ENCODE data around the gene KAT2A.
A peak's percentile ranks its signal among the peaks of the same experiment; 100 is the strongest.

KAT2A gene

GRCh38 chr17:42090964-42091790 is 30.0 kb downstream of the KAT2A start:
- no peak for DNase-seq

- DNase-seq: no peak
Measured at GRCh38 chr17:42088736-42089135, 32.4 kb downstream of the KAT2A start.

- no peak for DNase-seq
Measured at GRCh38 chr17:42087736-42088705, 33.1 kb downstream of the KAT2A start.

- DNase-seq: peak; percentile 66
Measured at GRCh38 chr17:42087042-42087701, 34.0 kb downstream of the KAT2A start.

GRCh38 chr17:42081516-42082129 is 39.5 kb downstream of the KAT2A start:
- no peak for DNase-seq

GRCh38 chr17:42079541-42079940 is 41.6 kb downstream of the KAT2A start:
- no peak for DNase-seq

- DNase-seq: no peak
Measured at GRCh38 chr17:42078396-42079043, 42.6 kb downstream of the KAT2A start.

- DNase-seq: no peak
Measured at GRCh38 chr17:42077755-42078154, 43.4 kb downstream of the KAT2A start.

- no peak for DNase-seq
Measured at GRCh38 chr17:42076797-42077559, 44.2 kb downstream of the KAT2A start.

- no peak for DNase-seq
Measured at GRCh38 chr17:42075789-42076188, 45.4 kb downstream of the KAT2A start.

- no peak for DNase-seq
Measured at GRCh38 chr17:42072323-42073187, 48.6 kb downstream of the KAT2A start.

- no peak for DNase-seq
Measured at GRCh38 chr17:42071810-42072209, 49.4 kb downstream of the KAT2A start.

- no peak for DNase-seq
Measured at GRCh38 chr17:42068979-42069378, 52.2 kb downstream of the KAT2A start.

- peak; percentile 77 for DNase-seq
Measured at GRCh38 chr17:42067371-42068091, 53.6 kb downstream of the KAT2A start.

GRCh38 chr17:42065201-42065600 is 56.0 kb downstream of the KAT2A start:
- no peak for DNase-seq
